ENCODE measurements around the gene LRRC8C.

The LRRC8C gene

DNA sequence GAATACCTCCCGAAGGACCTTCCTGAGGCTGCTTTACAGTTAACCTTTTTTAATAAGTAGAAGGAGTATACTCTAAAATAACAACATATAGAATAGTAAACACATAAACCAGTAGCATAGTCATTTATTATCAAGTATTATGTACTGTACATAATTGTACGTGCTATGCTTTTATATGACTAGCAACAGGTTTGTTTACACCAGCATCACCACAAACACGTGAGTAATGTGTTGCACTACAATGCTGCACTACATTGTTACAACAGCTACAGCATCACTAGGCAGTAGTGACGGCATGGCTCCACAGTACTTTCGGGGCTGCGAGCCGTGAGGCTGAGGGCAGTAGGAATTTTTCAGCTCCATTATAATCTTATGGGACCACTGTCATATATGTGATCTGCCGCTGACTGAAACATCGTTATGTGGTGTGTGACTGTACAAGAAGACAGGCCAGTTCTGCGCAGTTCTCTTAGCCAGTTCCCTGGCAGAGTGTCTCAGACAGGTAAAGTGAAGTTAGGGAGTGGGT, 105.1 kb downstream of the LRRC8C start:
- DNase-seq: no peak

DNA sequence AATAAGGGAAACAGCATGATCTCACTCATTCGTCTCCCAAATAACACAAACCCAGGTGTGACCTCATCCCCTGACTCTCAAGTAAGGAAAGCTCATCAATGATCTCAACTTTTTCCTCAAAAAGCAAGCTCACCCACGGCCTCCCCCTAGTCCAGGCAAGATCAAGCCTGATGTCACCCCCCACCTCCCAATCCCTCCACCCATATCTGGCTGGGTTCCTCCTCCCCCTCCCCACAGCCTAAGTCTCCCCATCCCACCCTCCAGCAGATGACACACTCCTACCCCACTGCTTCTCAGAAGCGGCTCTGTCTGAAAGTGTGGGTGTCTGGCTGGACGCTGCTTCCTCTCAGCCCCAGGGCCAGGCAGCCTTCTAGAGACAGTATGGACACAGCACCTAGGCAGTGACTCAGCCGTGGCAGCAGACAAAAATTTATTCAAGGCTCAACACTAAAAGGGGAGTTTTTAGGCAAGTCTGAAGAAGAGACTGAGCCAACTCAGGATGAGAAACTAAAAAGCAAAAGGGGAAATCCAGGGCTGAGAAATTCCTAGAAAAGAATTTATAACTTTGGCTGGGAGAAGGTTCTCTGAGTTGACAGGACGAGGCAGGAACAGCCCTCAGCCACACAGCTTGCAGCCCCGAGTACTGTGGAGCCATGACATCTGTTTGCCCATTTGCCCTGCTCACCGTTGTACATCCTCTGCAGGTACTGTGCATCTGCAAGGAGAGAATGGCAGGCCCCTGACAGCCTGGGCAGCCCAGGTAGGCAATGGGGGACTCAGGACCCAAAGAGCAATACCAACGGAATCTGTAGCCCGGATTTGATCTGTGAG, 106.3 kb downstream of the LRRC8C start:
- peak in 1 of 2 donors; percentile 24 for DNase-seq

DNA sequence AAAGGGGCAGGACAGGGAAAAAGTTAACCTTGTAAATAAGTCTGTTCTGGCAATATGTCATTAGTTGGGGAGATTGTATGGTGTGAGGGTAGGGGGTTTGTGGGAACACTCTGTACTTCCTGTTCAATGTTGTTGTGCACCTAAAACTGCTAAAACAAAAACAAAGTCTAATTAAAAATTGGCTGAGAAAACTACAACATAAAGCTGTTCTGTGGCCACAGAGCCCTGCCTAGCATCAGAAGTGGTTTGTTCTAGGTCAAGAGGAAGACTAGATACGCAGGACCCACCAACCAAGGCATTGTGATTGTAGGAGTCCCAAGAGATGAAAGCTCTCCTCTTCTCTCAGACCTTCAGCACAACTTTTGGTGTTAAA, 106.9 kb downstream of the LRRC8C start:
- peak in 1 of 2 donors; percentile 25 for DNase-seq

DNA sequence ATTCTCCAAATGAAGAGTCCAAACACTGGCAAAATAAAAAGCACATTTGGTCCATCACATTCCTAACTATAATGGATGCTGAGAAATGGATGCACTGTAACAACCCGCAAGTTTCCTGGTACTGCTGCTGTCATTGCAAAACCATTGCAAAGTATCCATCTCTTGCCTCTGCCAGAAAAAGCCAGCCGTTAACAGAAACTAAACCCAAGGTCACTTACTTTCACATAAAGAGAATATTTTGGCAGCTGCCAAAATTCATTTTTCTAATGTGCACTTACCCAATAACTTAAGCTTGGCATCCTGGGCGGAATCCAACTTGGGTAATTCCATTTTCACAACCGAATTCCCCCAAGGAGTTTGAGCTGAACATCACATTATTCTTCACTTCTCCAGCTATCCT, 110.9 kb downstream of the LRRC8C start:
- DNase-seq: no peak

- DNase-seq: no peak
These were observed 113.7 kb downstream of the LRRC8C start for GRCh38 chr1:89746424-89747149.

DNA sequence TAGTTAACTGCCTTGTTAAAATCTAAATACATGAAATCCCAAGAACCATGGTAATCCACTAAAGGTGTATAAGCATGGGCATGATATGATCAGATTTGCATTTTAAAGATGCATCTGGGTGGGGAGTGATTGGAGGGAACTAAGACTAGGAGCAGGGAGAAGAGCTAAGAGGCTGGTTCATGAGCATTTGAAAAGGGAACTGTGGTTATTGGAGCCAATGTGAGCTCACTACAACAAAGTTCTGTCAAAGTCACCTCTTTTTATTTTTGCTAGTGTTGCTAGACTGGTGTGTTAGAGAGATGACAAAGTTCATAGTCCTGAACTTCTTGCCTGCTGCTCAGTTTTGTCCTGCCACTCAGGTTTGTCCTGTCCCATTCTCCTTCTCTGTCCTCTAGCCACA, 120.8 kb downstream of the LRRC8C start:
- DNase-seq: no peak

DNA sequence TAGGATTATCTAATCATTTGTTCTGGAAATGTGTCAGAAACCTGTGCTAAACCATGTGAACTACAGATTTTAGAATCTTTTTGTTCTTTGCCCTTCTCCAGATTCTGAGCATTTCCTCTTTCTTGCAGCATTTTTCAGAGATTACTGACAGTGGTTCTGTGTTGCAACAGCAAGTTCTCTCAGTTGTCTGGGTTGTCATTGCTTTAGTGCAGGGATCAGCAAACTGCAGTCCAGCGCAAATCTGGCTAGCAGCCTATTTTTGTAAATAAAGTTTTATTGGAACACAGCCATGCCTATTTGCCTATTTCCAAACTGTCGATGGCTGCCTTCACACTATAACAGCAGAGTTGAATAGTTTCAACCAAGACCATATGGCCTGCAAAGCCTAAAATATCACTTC, 121.6 kb downstream of the LRRC8C start:
- no peak for DNase-seq

- no peak for DNase-seq
These were observed 122.7 kb downstream of the LRRC8C start for GRCh38 chr1:89755591-89755990.

GRCh38 chr1:89757532-89757931, 124.6 kb downstream of the LRRC8C start:
- peak; percentile 40 to 50 for DNase-seq

DNA sequence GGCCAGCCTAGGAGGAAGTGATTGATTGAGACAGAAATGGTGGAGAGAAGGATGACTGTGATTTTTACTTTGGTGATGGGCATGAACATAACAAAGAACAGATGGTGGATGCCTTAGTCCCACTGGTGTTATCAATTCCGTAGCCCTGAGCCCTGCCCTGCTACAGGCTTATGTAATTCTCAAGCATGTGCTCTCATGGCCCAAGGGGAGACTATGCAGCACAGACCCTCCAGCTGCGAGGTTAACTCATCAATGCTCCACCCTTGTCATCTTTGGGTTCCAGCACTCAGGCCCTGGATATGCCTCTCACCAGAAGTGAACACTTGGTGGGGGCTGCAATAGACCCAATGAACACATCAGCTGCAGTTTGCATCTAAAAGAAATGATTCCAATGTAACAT, 125.2 kb downstream of the LRRC8C start:
- no peak for DNase-seq

- no peak for DNase-seq
These were observed 126.1 kb downstream of the LRRC8C start for GRCh38 chr1:89759036-89759435.

DNA sequence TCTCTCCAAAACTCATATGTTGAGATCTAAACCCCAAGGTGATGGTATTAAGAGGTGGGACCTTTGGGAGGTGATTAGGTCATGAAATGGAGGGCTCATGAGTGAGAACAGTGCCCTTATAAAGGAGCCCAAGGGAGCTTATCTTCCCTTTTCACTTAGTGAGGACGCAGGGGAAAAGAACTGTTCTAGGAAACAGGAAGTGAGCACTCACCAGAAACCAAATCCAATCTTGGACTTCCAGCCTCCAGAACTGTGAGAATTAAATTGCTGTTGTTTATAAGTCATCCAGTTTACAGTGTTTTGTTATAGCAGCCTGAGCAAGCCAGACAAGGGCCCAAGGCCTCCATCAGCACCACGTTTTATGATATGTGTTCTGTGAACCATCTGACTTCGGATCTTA, 127.6 kb downstream of the LRRC8C start:
- DNase-seq: no peak

DNA sequence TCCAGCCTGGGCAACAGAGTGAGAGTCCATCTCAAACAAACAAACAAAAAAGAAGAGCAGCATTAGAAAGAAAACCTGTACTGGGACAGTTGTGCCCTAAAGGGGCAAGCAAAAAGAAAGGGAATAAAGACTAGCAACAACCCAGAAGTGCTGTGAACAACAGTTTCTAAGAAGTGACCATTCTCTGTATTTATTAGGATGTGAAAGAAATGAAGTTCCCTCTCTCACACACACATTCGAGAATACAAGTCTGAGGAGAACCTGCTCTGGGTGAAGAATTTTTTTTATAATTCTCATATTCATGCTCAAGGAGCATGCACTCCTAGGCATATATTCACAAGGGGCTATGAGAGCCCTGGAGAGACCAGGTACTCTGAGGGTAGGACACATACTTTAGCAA, 128.4 kb downstream of the LRRC8C start:
- DNase-seq: no peak

DNA sequence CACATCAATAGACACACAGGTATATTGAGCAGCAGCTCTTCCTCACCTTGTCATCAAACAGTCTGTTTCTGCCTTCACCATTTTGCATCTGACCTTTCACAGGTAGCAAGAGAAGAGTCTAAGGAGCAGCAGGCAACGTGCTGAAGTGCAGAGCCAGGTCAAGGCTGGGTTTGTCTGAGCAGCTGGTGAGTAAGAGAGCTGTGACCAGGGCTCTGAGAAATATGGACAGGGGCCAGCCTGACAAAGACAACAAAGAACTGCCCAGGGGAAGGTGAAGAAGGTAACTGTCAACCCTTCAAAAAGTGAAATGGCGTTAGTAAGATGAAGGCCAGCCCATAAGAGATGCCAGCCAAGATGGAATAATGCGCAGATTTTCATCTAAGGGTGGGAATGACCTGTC, 129.0 kb downstream of the LRRC8C start:
- no peak for DNase-seq

- DNase-seq: no peak
These were observed 129.5 kb downstream of the LRRC8C start for GRCh38 chr1:89762386-89762778.

- DNase-seq: peak; percentile 86 to 88
These were observed 130.1 kb downstream of the LRRC8C start for GRCh38 chr1:89762779-89763648.

GRCh38 chr1:89763649-89763986, 130.7 kb downstream of the LRRC8C start:
- no peak for DNase-seq

DNA sequence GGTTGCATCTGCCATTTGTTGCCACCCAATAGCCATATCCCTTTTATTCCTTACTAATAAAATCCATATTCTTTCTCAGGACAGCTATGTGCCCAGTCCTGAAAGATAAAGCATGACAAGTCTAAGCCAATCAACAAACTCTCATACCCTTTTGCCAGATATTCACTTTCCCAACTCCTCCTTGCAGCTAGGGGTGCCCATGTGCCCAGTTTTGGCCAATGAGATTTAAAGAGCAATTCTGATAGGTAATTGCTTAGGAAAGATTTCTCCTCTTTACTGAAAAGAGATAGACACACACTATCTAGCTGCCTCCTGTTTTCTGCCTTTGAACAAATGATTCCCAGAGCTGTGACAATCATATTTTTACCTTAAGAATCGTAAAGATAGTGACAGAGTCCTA, 132.9 kb downstream of the LRRC8C start:
- DNase-seq: no peak

DNA sequence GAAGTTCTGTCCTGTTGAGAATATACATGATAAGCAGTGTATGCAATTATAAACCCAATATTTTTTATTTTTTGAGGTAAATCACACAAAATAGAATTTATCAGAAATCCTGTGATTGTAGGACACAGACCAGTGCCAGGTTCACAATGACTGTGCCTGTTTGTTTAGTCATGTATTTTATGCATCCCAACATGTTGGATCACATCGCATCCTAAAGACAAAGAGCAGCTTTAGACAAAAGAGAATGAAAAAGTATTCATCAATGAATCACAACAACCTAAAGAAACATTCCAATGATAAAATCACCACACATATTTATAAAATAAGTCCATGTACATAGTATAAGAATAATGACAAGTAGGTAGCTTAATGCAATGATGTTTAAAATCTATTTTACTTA, 134.7 kb downstream of the LRRC8C start:
- no peak for DNase-seq

Measured in CD4-positive, alpha-beta T cell treated with Interleukin-1 beta for 1 hour (primary cell).